HG03045 (cell line): Measurements from ENCODE around the gene PRMT5.
"Not testable (repeated sequence)": the region's sequence is repeated elsewhere in the genome, so short reads cannot be mapped to it uniquely, and the experiment has no call there.

ENCODE experiments used
- ATAC-seq: cut with Tn5 transposase; IDR thresholded peaks from one replicate; pipeline ENCODE4 v1.9.1; 2021; ENCODE audit warnings: mild to moderate bottlenecking, moderate library complexity; ENCODE audit not compliant: unreplicated experiment

PRMT5 gene

GRCh38 chr14:22935156-22935555, 6.0 kb upstream of the PRMT5 start:
- no peak for ATAC-seq

- ATAC-seq: no peak
Observed at GRCh38 chr14:22932146-22932545, 3.0 kb upstream of the PRMT5 start.

GRCh38 chr14:22929961-22930364, 787 bp upstream of the PRMT5 start:
- no peak for ATAC-seq

GRCh38 chr14:22928237-22929103, 706 bp downstream of the PRMT5 start:
- ATAC-seq: no peak

GRCh38 chr14:22926316-22926715, 2.9 kb downstream of the PRMT5 start:
- ATAC-seq: no peak

- ATAC-seq: no peak
Observed at GRCh38 chr14:22925513-22925912, 3.7 kb downstream of the PRMT5 start.

- ATAC-seq: no peak
Observed at GRCh38 chr14:22923746-22924145, 5.4 kb downstream of the PRMT5 start.

GRCh38 chr14:22922294-22922693, 6.9 kb downstream of the PRMT5 start:
- ATAC-seq: no peak

GRCh38 chr14:22920697-22921096, 8.5 kb downstream of the PRMT5 start:
- ATAC-seq: no peak

GRCh38 chr14:22919601-22919921, 9.6 kb downstream of the PRMT5 start:
- peak; percentile 1 for ATAC-seq

- ATAC-seq: peak; percentile 91
Observed at GRCh38 chr14:22918804-22919600, 10.2 kb downstream of the PRMT5 start, which contains the start of gene RBM23. TSS of gene RBM23 (minus strand) at chr14:22919149.

- no peak for ATAC-seq
Observed at GRCh38 chr14:22915886-22916521, 13.2 kb downstream of the PRMT5 start.

GRCh38 chr14:22914836-22915235, 14.3 kb downstream of the PRMT5 start:
- ATAC-seq: not testable (repeated sequence)

- ATAC-seq: no peak
Observed at GRCh38 chr14:22910916-22911315, 18.3 kb downstream of the PRMT5 start.

GRCh38 chr14:22908601-22909000, 20.6 kb downstream of the PRMT5 start:
- no peak for ATAC-seq

- ATAC-seq: no peak
Observed at GRCh38 chr14:22907429-22907828, 21.7 kb downstream of the PRMT5 start.

- no peak for ATAC-seq
Observed at GRCh38 chr14:22906073-22906472, 23.1 kb downstream of the PRMT5 start.

- ATAC-seq: no peak
Observed at GRCh38 chr14:22905627-22906026, 23.5 kb downstream of the PRMT5 start.

GRCh38 chr14:22903742-22904087, 25.5 kb downstream of the PRMT5 start:
- ATAC-seq: no peak

- no peak for ATAC-seq
Observed at GRCh38 chr14:22901799-22902198, 27.4 kb downstream of the PRMT5 start.

GRCh38 chr14:22900081-22900799, 28.9 kb downstream of the PRMT5 start:
- ATAC-seq: no peak
